Caki2 (cell line): ENCODE results near the gene PVR. TPM values are rescaled to one million over a fixed set of nuclear protein-coding genes. Genes with fewer than 3 reads are reported as not detected.
"Not testable (repeated sequence)": the region's sequence is repeated elsewhere in the genome, so short reads cannot be mapped to it uniquely, and the experiment has no call there.

Experiments
- DNase-seq: peaks from one replicate; pipeline ENCODE4 v3.0.0-alpha.2; 2015; ENCODE audit warnings: low read depth
- in situ Hi-C: cut with HindIII; loops from 2 replicates; pipeline ENCODE4 v1.10.0; 2016; ENCODE audit warnings: low sequenced_read_pairs, low pct_unique_long_range_greater_than_20kb, mixed read lengths
- total RNA-seq: library from RNA; depleted of rRNA; stranded (reverse); fragments of >200 nt; shearing (Covaris generic); gene quantifications from 2 replicates; pipeline ENCODE4 v1.2.3, GENCODE V29; 2014; ENCODE audit warnings: low replicate concordance; rRNA removed

PVR gene
- total RNA-seq, 1 experiment from 2014 or later, result 93.9 TPM

DNA sequence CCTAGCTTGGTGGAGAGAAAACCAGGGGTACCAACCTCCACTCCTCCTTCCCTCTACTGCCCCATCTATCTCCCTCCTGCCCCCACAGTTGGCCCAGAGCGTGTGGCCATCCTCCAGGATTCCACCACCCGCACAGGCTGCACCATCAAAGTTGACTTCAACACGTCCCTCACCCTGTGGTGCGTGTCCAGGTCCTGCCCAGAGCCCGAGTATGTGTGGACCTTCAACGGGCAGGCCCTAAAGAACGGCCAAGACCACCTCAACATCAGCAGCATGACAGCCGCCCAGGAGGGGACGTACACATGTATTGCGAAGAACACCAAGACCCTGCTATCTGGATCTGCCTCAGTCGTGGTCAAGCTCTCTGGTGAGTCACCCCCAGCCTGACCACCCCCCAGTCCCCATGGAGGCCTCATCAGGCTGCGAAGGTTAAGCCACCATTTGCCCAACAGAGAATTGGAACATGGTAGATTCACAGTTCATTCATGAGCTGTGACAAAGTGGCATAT is 61.8 kb downstream of the PVR start:
- DNase-seq, result no peak
- in situ Hi-C loops, result no loop called here

- no peak for DNase-seq
- in situ Hi-C loops, result no loop called here
Measured at GRCh38 chr19:44706506-44707236, 63.0 kb downstream of the PVR start.

- in situ Hi-C loops, result no loop called here
Measured at GRCh38 chr19:44707794-44708193, 64.1 kb downstream of the PVR start.

DNA sequence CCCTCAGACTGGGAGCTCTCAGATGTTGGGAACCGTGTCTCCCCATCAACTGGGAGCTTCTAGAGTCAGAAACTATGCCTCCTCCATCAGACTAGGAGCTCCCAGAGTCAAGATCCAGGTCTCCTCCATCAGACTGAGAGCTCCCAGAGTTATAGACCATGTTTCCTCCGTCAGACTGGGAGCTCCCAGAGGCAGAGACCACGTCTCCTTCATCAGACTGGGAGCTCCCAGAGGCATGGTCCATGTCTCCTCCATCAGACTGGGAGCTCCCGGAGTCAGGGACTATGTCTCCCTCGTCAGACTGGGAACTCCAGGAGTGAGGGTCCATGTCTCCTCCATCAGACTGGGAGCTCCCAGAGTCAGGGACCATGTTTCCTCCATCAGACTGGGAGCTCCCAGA is 65.2 kb downstream of the PVR start:
- DNase-seq, result no peak
- in situ Hi-C loops, result no loop called here

More at GRCh38 chr19:44707794-44708193, 64.1 kb downstream of the PVR start:
- no peak for DNase-seq

DNA sequence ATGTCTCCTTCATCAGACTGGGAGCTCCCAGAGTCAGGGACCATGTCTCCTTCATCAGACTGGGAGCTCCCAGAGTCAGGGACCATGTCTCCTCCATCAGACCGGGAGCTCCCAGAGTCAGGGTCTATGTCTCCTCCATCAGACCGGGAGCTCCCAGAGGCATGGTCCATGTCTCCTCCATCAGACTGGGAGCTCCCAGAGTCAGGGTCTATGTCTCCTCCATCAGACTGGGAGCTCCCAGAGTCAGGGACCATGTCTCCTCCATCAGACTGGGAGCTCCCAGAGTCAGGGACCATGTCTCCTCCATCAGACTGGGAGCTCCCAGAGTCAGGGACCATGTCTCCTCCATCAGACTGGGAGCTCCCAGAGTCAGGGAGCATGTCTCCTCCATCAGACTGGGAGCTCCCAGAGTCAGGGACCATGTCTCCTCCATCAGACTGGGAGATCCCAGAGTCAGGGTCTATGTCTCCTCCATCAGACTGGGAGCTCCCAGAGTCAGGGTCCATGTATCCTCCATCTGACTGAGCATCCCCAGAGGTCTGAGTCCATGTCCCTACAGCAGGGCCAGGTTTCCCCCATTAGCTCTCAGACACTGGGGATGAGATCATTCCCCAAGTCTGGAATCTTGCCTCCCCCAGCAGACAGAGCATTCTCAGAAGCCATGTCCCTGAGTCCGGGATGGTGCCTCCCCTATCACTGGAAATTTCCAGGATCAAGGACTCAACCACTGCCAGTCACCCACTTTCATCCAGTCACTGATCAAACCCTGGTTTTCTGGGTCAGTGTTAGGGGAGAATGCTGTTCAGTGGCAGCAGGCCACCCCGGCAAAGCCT is 65.9 kb downstream of the PVR start:
- DNase-seq, in situ Hi-C loops: not testable (repeated sequence)

- in situ Hi-C loops, result no loop called here
- no peak for DNase-seq
Measured at GRCh38 chr19:44710483-44710882, 66.8 kb downstream of the PVR start.

DNA sequence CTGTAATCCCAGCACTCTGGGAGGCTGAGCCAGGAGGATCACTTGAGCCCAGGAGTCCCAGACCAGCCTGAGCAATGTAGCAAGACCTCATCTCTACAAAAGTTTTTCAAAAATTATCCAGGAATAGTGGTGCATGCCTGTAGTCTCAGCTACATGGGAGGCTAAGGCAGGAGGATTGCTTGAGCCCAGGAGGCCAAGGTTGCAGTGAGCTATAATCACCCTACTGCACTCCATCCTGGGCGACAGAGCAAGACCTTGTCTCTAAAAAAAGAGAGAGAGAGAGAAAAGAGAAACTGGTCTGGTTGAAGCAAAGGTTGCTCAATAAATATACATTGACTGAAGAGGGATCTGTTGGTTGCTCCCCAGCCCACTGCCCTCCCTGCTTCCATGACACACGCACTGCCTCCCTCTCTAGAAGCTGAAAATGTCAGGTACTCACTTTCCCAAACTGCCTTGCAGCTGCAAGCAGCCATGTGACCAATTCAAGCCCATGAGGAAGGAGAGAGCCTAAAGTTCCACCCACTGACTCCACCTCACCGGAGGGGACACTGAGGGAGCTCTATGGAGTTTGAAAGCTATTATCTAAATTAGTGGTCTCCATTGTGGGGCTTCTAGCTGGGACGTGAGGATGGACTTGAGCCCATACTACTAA is 69.3 kb downstream of the PVR start:
- in situ Hi-C loops, result no loop called here
- no peak for DNase-seq

Other genes starting within 250 kb of the PVR start
- 2.3 and 3.6 TPM in 2 replicates for gene ZNF285, start 242.3 kb upstream of the PVR start, total RNA-seq
- 7.3 and 22.4 TPM in 2 replicates for gene ZNF229, start 195.4 kb upstream of the PVR start, total RNA-seq
- gene ZNF180, start 143.4 kb upstream of the PVR start, total RNA-seq, result 3.4 and 9.6 TPM in 2 replicates
- not detected in 2 replicates for gene CEACAM20, start 114.2 kb upstream of the PVR start, total RNA-seq
- gene IGSF23, start 30.3 kb upstream of the PVR start, total RNA-seq, result not detected in 2 replicates
- not detected in 2 replicates for gene CEACAM19, start 27.6 kb downstream of the PVR start, total RNA-seq
- gene CEACAM16, start 55.2 kb downstream of the PVR start, total RNA-seq, result not detected in 2 replicates
- gene BCL3, start 104.8 kb downstream of the PVR start, total RNA-seq, result 0.95 and 4.2 TPM in 2 replicates
- gene CBLC, start 134.0 kb downstream of the PVR start, total RNA-seq, result not detected in 2 replicates
- 67.7 and 79.1 TPM in 2 replicates for gene BCAM, start 165.2 kb downstream of the PVR start, total RNA-seq
- 90.0 and 91.5 TPM in 2 replicates for gene NECTIN2, start 202.4 kb downstream of the PVR start, total RNA-seq
- gene TOMM40, start 247.3 kb downstream of the PVR start, total RNA-seq, result 228 and 263 TPM in 2 replicates